Measurements from ENCODE around the gene CPA3. TPM values are rescaled to one million over a fixed set of nuclear protein-coding genes. Genes with fewer than 3 reads are reported as not detected.

CPA3 gene
- total RNA-seq, 4 donors from 2014 or later, result 1.8 to 4.4 (median 2.4) TPM

DNA sequence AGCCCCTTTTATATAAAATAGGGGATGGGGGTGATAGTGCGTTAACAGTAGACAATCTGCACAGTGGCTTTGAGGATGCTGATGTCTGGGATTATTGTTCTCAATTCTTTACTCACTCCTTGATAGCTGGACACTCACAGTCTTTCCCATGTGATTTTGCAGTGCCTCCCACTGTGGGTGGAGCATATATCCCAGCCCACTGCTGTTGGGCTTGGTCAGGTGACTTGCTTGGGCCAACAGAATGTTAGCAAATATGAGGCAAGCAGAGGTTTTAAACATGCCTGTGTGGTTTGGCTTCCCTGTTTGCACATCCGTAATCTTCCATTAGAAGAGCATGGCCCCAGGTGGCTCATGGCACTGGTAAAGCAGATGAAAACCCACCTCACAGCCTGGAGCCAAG lies 46.5 kb downstream of the CPA3 start:
- Histone ChIP-seq H3K27me3 (no peaks in the 10 kb centered on the region), H3K36me3 (no peaks in the 10 kb centered on the region), H3K4me1 (no peaks in the 10 kb centered on the region), H3K9me3 (no peaks in the 10 kb centered on the region), H3K4me3 (no peak overlapping the region), H3K27ac (no peak overlapping the region)
- no peak for DNase-seq (ENCODE audit: low spot score in 2 of 2)
- no peak for TF ChIP-seq POLR2AphosphoS5 (IDR thresholded peaks at IDR 0.05)
- TF ChIP-seq POLR2A (IDR thresholded peaks at IDR 0.05), result no peak
- TF ChIP-seq EP300 (IDR thresholded peaks at IDR 0.05), result no peak
- TF ChIP-seq, protein P1, sequence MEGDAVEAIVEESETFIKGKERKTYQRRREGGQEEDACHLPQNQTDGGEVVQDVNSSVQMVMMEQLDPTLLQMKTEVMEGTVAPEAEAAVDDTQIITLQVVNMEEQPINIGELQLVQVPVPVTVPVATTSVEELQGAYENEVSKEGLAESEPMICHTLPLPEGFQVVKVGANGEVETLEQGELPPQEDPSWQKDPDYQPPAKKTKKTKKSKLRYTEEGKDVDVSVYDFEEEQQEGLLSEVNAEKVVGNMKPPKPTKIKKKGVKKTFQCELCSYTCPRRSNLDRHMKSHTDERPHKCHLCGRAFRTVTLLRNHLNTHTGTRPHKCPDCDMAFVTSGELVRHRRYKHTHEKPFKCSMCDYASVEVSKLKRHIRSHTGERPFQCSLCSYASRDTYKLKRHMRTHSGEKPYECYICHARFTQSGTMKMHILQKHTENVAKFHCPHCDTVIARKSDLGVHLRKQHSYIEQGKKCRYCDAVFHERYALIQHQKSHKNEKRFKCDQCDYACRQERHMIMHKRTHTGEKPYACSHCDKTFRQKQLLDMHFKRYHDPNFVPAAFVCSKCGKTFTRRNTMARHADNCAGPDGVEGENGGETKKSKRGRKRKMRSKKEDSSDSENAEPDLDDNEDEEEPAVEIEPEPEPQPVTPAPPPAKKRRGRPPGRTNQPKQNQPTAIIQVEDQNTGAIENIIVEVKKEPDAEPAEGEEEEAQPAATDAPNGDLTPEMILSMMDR (IDR thresholded peaks at IDR 0.05), result no peak
- 92% methylated on average over 2 of the region's 2 CpGs for WGBS

DNA sequence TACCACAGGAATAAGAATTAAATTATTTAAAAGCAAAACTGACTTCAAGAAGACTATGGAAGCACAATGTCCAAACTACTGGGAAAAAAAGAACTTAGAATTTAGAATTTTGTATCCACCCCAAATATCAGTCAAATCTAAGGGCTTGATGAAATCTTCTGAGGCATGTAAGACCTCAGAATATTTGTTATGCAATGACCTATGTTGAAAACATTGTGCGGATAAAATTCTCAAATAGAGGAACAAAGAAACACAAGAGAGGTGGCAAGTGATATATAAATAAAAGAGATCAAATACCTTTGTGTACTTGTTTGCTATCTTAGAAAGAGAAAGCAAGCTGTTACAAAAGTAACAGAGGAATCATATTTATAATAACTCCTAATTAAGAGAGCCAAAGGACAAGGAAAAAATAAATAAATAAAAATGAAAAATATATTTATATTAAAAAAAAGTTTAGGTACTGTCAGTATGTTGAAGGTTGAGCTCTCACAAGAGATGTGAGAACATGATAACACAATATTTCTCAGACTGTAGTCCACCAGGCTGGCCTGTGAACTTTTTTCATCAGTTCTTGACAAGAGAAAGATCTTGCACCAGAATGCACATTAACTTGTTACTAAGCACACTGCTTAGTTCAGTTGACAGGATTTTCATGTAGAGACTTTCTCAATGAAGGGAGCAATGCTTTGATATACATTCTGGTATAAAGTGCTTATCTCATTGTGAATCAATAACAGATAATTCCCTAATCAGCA lies 50.0 kb downstream of the CPA3 start:
- 97% methylated on average over 1 of the region's 1 CpG for WGBS
- no peak for DNase-seq (ENCODE audit: low spot score in 2 of 2)
- no peaks in the 10 kb centered on the region for H3K9me3 ChIP-seq
- TF ChIP-seq POLR2AphosphoS5 (IDR thresholded peaks at IDR 0.05), result no peak
- TF ChIP-seq, protein P1 (IDR thresholded peaks at IDR 0.05), result no peak
- TF ChIP-seq EP300 (IDR thresholded peaks at IDR 0.05), result no peak
- TF ChIP-seq POLR2A (IDR thresholded peaks at IDR 0.05), result no peak
- no peak overlapping the region for H3K4me3 ChIP-seq
- H3K36me3 ChIP-seq, result no peaks in the 10 kb centered on the region
- H3K27ac ChIP-seq, result no peak overlapping the region
- H3K27me3 ChIP-seq, result no peaks in the 10 kb centered on the region
- no peaks in the 10 kb centered on the region for H3K4me1 ChIP-seq

DNA sequence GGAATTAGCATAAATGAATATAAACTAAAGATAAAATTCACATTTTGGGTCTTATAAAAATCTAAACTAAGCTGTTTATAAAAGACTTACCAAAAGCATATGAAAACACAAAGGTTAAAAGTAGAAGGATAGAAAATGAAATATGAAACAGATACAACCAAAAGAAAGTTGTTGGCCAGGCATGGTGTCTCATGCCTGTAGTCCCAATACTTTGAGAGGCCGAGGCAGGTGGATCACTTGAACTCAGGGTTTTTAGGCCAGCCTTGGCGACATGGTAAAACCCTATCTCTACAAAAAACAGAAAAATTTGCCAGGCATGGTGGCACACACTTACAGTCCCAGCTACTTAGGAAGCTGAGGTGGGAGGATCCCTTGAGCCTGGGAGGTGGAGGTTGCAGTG lies 51.0 kb downstream of the CPA3 start:
- Histone ChIP-seq H3K27me3 (no peaks in the 10 kb centered on the region), H3K9me3 (no peaks in the 10 kb centered on the region)
- 89% methylated on average over 2 of the region's 2 CpGs for WGBS

DNA sequence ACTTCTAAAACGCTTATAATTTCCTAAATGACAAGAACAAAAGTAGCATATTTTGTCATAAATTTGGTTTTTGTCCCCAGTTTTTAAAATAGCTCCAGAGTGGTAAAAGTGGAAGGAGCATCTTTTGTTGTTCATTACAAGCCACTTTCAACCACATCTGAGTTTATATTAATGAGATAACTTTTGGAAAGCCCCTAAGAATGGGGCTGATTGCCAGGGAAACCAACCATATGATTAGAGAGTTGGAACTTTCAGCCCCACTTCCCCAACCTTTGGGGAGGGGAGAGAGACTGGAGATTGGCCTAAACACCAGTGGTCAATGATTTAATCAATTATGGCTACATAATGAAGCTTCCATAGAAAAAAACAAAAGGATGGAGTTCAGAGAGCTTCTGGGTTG lies 57.4 kb downstream of the CPA3 start:
- no peak for DNase-seq (ENCODE audit: low spot score in 2 of 2)
- Histone ChIP-seq H3K4me1 (no peaks in the 10 kb centered on the region), H3K27ac (no peak overlapping the region), H3K27me3 (no peaks in the 10 kb centered on the region), H3K36me3 (no peaks in the 10 kb centered on the region), H3K4me3 (no peak overlapping the region), H3K9me3 (no peaks in the 10 kb centered on the region)
- TF ChIP-seq POLR2A (IDR thresholded peaks at IDR 0.05) (no peak), EP300 (IDR thresholded peaks at IDR 0.05) (no peak), POLR2AphosphoS5 (IDR thresholded peaks at IDR 0.05) (no peak)
- TF ChIP-seq, protein P1 (IDR thresholded peaks at IDR 0.05), result no peak
- WGBS, result 80% methylated on average over 1 of the region's 1 CpG

More for the DNA sequence above, 51.0 kb downstream of the CPA3 start:
- H3K27ac ChIP-seq, result no peak overlapping the region
- no peak for DNase-seq (ENCODE audit: low spot score in 2 of 2)
- no peak overlapping the region for H3K4me3 ChIP-seq
- no peaks in the 10 kb centered on the region for H3K36me3 ChIP-seq
- TF ChIP-seq EP300 (IDR thresholded peaks at IDR 0.05) (no peak), POLR2AphosphoS5 (IDR thresholded peaks at IDR 0.05) (no peak), POLR2A (IDR thresholded peaks at IDR 0.05) (no peak)
- TF ChIP-seq, protein P1 (IDR thresholded peaks at IDR 0.05), result no peak
- H3K4me1 ChIP-seq, result no peaks in the 10 kb centered on the region

DNA sequence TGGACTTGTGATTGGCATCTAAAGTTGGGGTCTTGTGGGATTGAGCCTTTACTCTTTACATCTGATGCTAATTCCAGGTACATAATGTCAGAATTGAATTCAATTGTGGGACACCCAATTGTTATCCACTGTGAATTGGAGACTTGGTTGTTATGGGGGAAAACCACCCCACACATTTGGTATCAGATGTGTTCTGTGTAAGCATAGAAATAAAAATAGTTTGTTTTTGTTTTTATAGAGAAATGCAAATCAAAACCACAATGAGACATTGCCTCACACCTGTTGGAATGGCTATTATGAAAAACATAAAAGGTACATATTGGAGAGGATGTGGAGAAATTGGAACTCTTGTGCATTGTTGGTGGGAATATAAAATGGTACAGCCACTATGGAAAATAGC lies 58.5 kb downstream of the CPA3 start:
- DNase-seq (ENCODE audit: low spot score in 2 of 2), result no peak
- TF ChIP-seq, protein P1 (IDR thresholded peaks at IDR 0.05), result no peak
- TF ChIP-seq EP300 (IDR thresholded peaks at IDR 0.05) (no peak), POLR2AphosphoS5 (IDR thresholded peaks at IDR 0.05) (no peak), POLR2A (IDR thresholded peaks at IDR 0.05) (no peak)
- H3K4me1 ChIP-seq, result no peaks in the 10 kb centered on the region

More for the DNA sequence above, 58.5 kb downstream of the CPA3 start:
- no peaks in the 10 kb centered on the region for H3K27me3 ChIP-seq
- H3K9me3 ChIP-seq, result no peaks in the 10 kb centered on the region
- no peaks in the 10 kb centered on the region for H3K36me3 ChIP-seq
- no peak overlapping the region for H3K27ac ChIP-seq
- H3K4me3 ChIP-seq, result no peak overlapping the region
